Endodermal cell (in vitro differentiated cells): Measurements from ENCODE around the gene CHST11. TPM values are rescaled to one million over a fixed set of nuclear protein-coding genes. Genes with fewer than 3 reads are reported as not detected.

Experiments used
- DNase-seq: peaks from one replicate; pipeline ENCODE4 v3.0.0-alpha.2; 2017
- H3K27ac ChIP-seq: 2 replicates; pipeline ENCODE4 v1.5.1; 2013; ENCODE audit warnings: mild to moderate bottlenecking, low read depth, low read length, moderate library complexity
- H3K27me3 ChIP-seq: 2 replicates; pipeline ENCODE4 v1.6.1; 2013; ENCODE audit warnings: mild to moderate bottlenecking, low read length, moderate library complexity; ENCODE audit not compliant: insufficient read depth, control insufficient read depth, poor library complexity, severe bottlenecking
- H3K36me3 ChIP-seq: 2 replicates; pipeline ENCODE4 v1.7.0; 2013; ENCODE audit warnings: mild to moderate bottlenecking, low read length, moderate library complexity; ENCODE audit not compliant: control insufficient read depth, insufficient read depth
- H3K4me1 ChIP-seq: one replicate; pipeline ENCODE4 v1.7.0; 2013; ENCODE audit warnings: low read length; ENCODE audit not compliant: control insufficient read depth, insufficient read depth
- H3K4me3 ChIP-seq: 2 replicates; pipeline ENCODE4 v1.5.1; 2013; ENCODE audit warnings: mild to moderate bottlenecking, low read length, moderate library complexity
- H3K9ac ChIP-seq: 2 replicates; pipeline ENCODE4 v1.6.1; 2013; ENCODE audit warnings: mild to moderate bottlenecking, low read length, moderate library complexity; ENCODE audit not compliant: poor library complexity, severe bottlenecking; ENCODE audit errors: extremely low read depth
- H3K9me3 ChIP-seq: 2 replicates; pipeline ENCODE4 v1.6.1; 2013; ENCODE audit warnings: mild to moderate bottlenecking, low read length, moderate library complexity; ENCODE audit not compliant: control insufficient read depth
- H3K27ac Mint-ChIP-seq: 2 replicates; pipeline ENCODE4 v1.8.0; 2020; ENCODE audit warnings: mixed read lengths
- H3K27me3 Mint-ChIP-seq: 2 replicates; pipeline ENCODE4 v1.8.0; 2021; ENCODE audit warnings: mild to moderate bottlenecking, mixed read lengths; ENCODE audit not compliant: insufficient read depth
- H3K36me3 Mint-ChIP-seq: 2 replicates; pipeline ENCODE4 v1.8.0; 2020; ENCODE audit warnings: low read depth, mixed read lengths
- H3K4me1 Mint-ChIP-seq: 2 replicates; pipeline ENCODE4 v1.8.0; 2020; ENCODE audit warnings: mixed read lengths
- H3K4me3 Mint-ChIP-seq: 2 replicates; pipeline ENCODE4 v1.8.0; 2020; ENCODE audit warnings: mild to moderate bottlenecking, moderate library complexity, mixed read lengths
- H3K9me3 Mint-ChIP-seq: 2 replicates; pipeline ENCODE4 v1.8.0; 2020; ENCODE audit warnings: mild to moderate bottlenecking, mixed read lengths
- CTCF ChIP-seq: fragments of 200-600 bp; sonication (generic); conservative IDR thresholded peaks from 2 replicates; pipeline ENCODE4 v1.5.0; 2021; ENCODE audit warnings: antibody characterized with exemption, mild to moderate bottlenecking
- WGBS, 2 experiments: methylation state at CpG; one replicate each; pipeline versions ENCODE4 v1.1.5 to v1.1.7; 2013; ENCODE audit warnings: missing lambda C conversion rate in 2 of 2, mixed read lengths in 1 of 2; ENCODE audit not compliant: insufficient coverage in 1 of 2, insufficient read length in 1 of 2; 5-methylcytosine and 5-hydroxymethylcytosine counted together
- total RNA-seq, 2 donors: library from RNA; stranded (reverse); fragmentation: NEBNext Ultra II Directional in 1 of 2; extraction: Animal tissue kit (Norgen Biotek cat#: 25700) in 1 of 2; gene quantifications; 2 replicates in 1 of 2; 3 replicates in 1 of 2; pipeline ENCODE4 v1.2.1, GENCODE V29; 2021

CHST11 gene
- total RNA-seq, 2 donors from 2014 or later = 30.7 to 36.2 TPM

GRCh38 chr12:104697186-104697585, 240.4 kb downstream of the CHST11 start:
- peaks cover 12% of the 10 kb centered on the region for H3K36me3 Mint-ChIP-seq
- H3K27me3 Mint-ChIP-seq = no peaks in the 10 kb centered on the region

GRCh38 chr12:104698871-104699270, 242.1 kb downstream of the CHST11 start:
- no peak overlapping the region for H3K27ac ChIP-seq
- Mint-ChIP-seq H3K36me3 (no peaks in the 10 kb centered on the region), H3K9me3 (no peaks in the 10 kb centered on the region), H3K27me3 (no peaks in the 10 kb centered on the region), H3K4me3 (no peak overlapping the region), H3K4me1 (peaks cover 10% of the 10 kb centered on the region), H3K27ac (no peak overlapping the region)
- no peaks in the 10 kb centered on the region for H3K9me3 ChIP-seq
- H3K27me3 ChIP-seq = no peaks in the 10 kb centered on the region
- no peaks in the 10 kb centered on the region for H3K36me3 ChIP-seq
- peaks cover 2% of the 10 kb centered on the region for H3K4me1 ChIP-seq
- DNase-seq = no peak
- TF ChIP-seq CTCF = no peak
- H3K4me3 ChIP-seq = no peak overlapping the region
- 87 to 95% methylated on average over 2 to 3 of the region's 3 CpGs for WGBS, 2 experiments
- no peak overlapping the region for H3K9ac ChIP-seq

More at GRCh38 chr12:104697186-104697585, 240.4 kb downstream of the CHST11 start:
- no peaks in the 10 kb centered on the region for H3K27me3 ChIP-seq
- no peak for TF ChIP-seq CTCF
- H3K27ac ChIP-seq = no peak overlapping the region
- Mint-ChIP-seq H3K27ac (no peak overlapping the region), H3K9me3 (peaks cover 10% of the 10 kb centered on the region), H3K4me1 (no peaks in the 10 kb centered on the region), H3K4me3 (no peak overlapping the region)
- no peak overlapping the region for H3K4me3 ChIP-seq
- H3K9ac ChIP-seq = no peak overlapping the region
- H3K4me1 ChIP-seq = no peaks in the 10 kb centered on the region
- H3K36me3 ChIP-seq = peaks cover 13% of the 10 kb centered on the region
- WGBS, 2 experiments = 91 to 97% methylated on average over 6 to 7 of the region's 7 CpGs
- peaks cover 12% of the 10 kb centered on the region for H3K9me3 ChIP-seq
- DNase-seq = no peak

- Histone ChIP-seq H3K27me3 (no peaks in the 10 kb centered on the region), H3K36me3 (no peaks in the 10 kb centered on the region), H3K9me3 (no peaks in the 10 kb centered on the region), H3K4me1 (peaks cover 8% of the 10 kb centered on the region), H3K4me3 (no peak overlapping the region), H3K9ac (no peak overlapping the region), H3K27ac (no peak overlapping the region)
- Mint-ChIP-seq H3K4me1 (peaks cover 17% of the 10 kb centered on the region), H3K36me3 (no peaks in the 10 kb centered on the region), H3K4me3 (no peak overlapping the region), H3K27me3 (no peaks in the 10 kb centered on the region), H3K27ac (no peak overlapping the region), H3K9me3 (no peaks in the 10 kb centered on the region)
- DNase-seq = no peak
- peak; percentile 27 for TF ChIP-seq CTCF
- 92% methylated on average over 5 of the region's 5 CpGs; no CpG with 5 or more reads in 1 of the 2 experiments for WGBS, 2 experiments
These were observed 242.9 kb downstream of the CHST11 start for GRCh38 chr12:104699489-104700190.
